HepG2 (cell line): ENCODE measurements around the gene NAA25. TPM values are rescaled to one million over a fixed set of nuclear protein-coding genes. Genes with fewer than 3 reads are reported as not detected.

ENCODE experiments used
- ATAC-seq: fragments of 200-7000 bp; cut with Tn5 transposase; 3 replicates; pipeline ENCODE4 v1.9.1; 2020; ENCODE audit warnings: mild to moderate bottlenecking, moderate library complexity
- BruUV-seq: library from RNA; stranded (reverse); fragments of 400-500 nt; replicated peaks from 2 replicates; lab custom pipeline; 2021; lab: Mats Ljungman, UMichigan
- CTCF ChIA-PET: fragments of 300-600 bp; formaldehyde crosslinking; extraction: SDS; loops from one replicate; lab custom pipeline; 2021; ENCODE audit warnings: low total read pairs, inconsistent platforms, low intra/inter-chr PET ratio; lab: Yijun Ruan, JAX
- POLR2A ChIA-PET: fragments of 350-600 bp; sonication (Branson Sonifier 250); formaldehyde crosslinking; loops from one replicate; lab custom pipeline; 2020; ENCODE audit warnings: antibody characterized with exemption, inconsistent platforms; lab: Yijun Ruan, JAX
- DNase-seq: peaks from one replicate; pipeline ENCODE4 v3.0.0-alpha.2; 2015; ENCODE audit warnings: low spot score
- FAIRE-seq: peaks from 3 replicates; lab custom pipeline; 2011; peaks lifted over from hg19 to GRCh38; lab: Jason Lieb, UNC
- H2AFZ ChIP-seq: one replicate; pipeline ENCODE4 v1.6.1; 2011; ENCODE audit warnings: low read length, inconsistent platforms
- H3K27ac ChIP-seq: fragments of 300-600 bp; 3 replicates; pipeline ENCODE4 v1.8.0; 2011; ENCODE audit warnings: mixed run types, mild to moderate bottlenecking, mixed read lengths, low read length, inconsistent platforms; ENCODE audit not compliant: insufficient read depth; ENCODE audit errors: extremely low read length
- H3K27me3 ChIP-seq, 2 experiments: fragments of 200-600 bp in 1 of 2; 2 replicates in 1 of 2; 3 replicates in 1 of 2; pipeline versions ENCODE4 v1.6.0 to v1.8.0; 2011; ENCODE audit warnings: low read length in 2 of 2, mild to moderate bottlenecking in 2 of 2, moderate library complexity in 2 of 2, inconsistent platforms in 1 of 2; ENCODE audit not compliant: insufficient read depth in 2 of 2, control insufficient read depth in 1 of 2
- H3K36me3 ChIP-seq, 2 experiments: fragments of 200-600 bp in 1 of 2; replicated peaks in 1 of 2; 2 replicates in 1 of 2; 3 replicates in 1 of 2; pipeline versions ENCODE4 v1.5.1 to v1.8.0; 2011; ENCODE audit warnings: low read length in 2 of 2, inconsistent platforms in 1 of 2; ENCODE audit not compliant: insufficient read depth in 2 of 2, control insufficient read depth in 1 of 2
- H3K4me1 ChIP-seq: 2 replicates; pipeline ENCODE4 v1.5.1; 2012; ENCODE audit warnings: low read length, inconsistent platforms; ENCODE audit not compliant: insufficient read depth
- H3K4me2 ChIP-seq: 2 replicates; pipeline ENCODE4 v1.6.0; 2011; ENCODE audit warnings: low read depth, low read length, inconsistent platforms
- H3K4me3 ChIP-seq, 3 experiments: fragments of 200-600 bp in 1 of 3; sonication (generic), shearing (Covaris generic) in 1 of 3; replicated peaks in 1 of 3; 2 replicates each; pipeline ENCODE4 v1.5.1; 2011 to 2016; ENCODE audit warnings: low read length in 3 of 3, inconsistent platforms in 2 of 3, low read depth in 2 of 3, mild to moderate bottlenecking in 2 of 3, control low read depth in 1 of 3, mixed read lengths in 1 of 3; ENCODE audit not compliant: insufficient read depth in 1 of 3
- H3K79me2 ChIP-seq: one replicate; pipeline ENCODE4 v1.6.1; 2011; ENCODE audit warnings: low read length, inconsistent platforms; ENCODE audit not compliant: insufficient read depth
- H3K9ac ChIP-seq: 2 replicates; pipeline ENCODE4 v1.6.0; 2011; ENCODE audit warnings: mild to moderate bottlenecking, low read depth, low read length, inconsistent platforms; ENCODE audit not compliant: insufficient read depth
- H3K9me3 ChIP-seq: 2 replicates; pipeline ENCODE4 v1.5.1; 2012; ENCODE audit warnings: mild to moderate bottlenecking, low read length
- H4K20me1 ChIP-seq: 2 replicates; pipeline ENCODE4 v1.6.0; 2011; ENCODE audit warnings: inconsistent platforms, mild to moderate bottlenecking, low read length, moderate library complexity; ENCODE audit not compliant: insufficient read depth
- WGBS: methylation state at CpG from one replicate; pipeline ENCODE4 v1.1.6; 2017; ENCODE audit warnings: low lambda C conversion rate; 5-methylcytosine and 5-hydroxymethylcytosine counted together
- in situ Hi-C: cut with HindIII; loops from 2 replicates; pipeline ENCODE4 v1.10.0; 2017; ENCODE audit warnings: low pct_unique_long_range_greater_than_20kb; ENCODE audit not compliant: extremely low pct_ligation_motif_present
- intact Hi-C: fragments of 100-400 bp; cut with micrococcal nuclease; formaldehyde crosslinking; loops from one replicate; pipeline ENCODE4 v1.10.0; 2022; ENCODE audit not compliant: unreplicated experiment
- polyA plus RNA-seq, 8 experiments: library from polyadenylated mRNA; depleted of rRNA in 3 of 8; stranded (reverse) in 7 of 8; unstranded in 1 of 8; fragments of >200 nt; fragmentation: Illumina TruSeq in 4 of 8; extraction: Trizol in 4 of 8; gene quantifications; 2 replicates each; pipeline versions ENCODE4 v1.2.1 to v1.2.3, GENCODE V29; 2011 to 2016; ENCODE audit warnings: low read depth in 4 of 8, missing spikeins in 1 of 8, mixed read lengths in 1 of 8; ENCODE audit not compliant: insufficient read depth in 1 of 8
- total RNA-seq, 5 experiments: library from RNA; depleted of rRNA; stranded (reverse); fragments of >200 nt; fragmentation: Illumina TruSeq; extraction: Trizol; gene quantifications; 2 replicates each; pipeline ENCODE4 v1.2.3, GENCODE V29; 2016; ENCODE audit warnings: low read depth in 1 of 5
- TF ChIP-seq, protein P1 (sequence below): sonication (generic); formaldehyde crosslinking; IDR thresholded peaks from 2 replicates; pipeline ENCODE4 v1.5.1; 2020; ENCODE audit warnings: missing genetic modification reagents, mild to moderate bottlenecking, borderline replicate concordance
- TF ChIP-seq, protein P2 (sequence below): sonication (generic); formaldehyde crosslinking; IDR thresholded peaks from 2 replicates; pipeline ENCODE4 v1.5.0; 2020; ENCODE audit warnings: mild to moderate bottlenecking, missing genetic modification reagents

NAA25 gene
- total and polyA plus RNA-seq, 2 of the 13 experiments (the other 11 are each of a cell fraction or from before 2014, with no cell fraction given), result 11.4 to 32.0 TPM

DNA sequence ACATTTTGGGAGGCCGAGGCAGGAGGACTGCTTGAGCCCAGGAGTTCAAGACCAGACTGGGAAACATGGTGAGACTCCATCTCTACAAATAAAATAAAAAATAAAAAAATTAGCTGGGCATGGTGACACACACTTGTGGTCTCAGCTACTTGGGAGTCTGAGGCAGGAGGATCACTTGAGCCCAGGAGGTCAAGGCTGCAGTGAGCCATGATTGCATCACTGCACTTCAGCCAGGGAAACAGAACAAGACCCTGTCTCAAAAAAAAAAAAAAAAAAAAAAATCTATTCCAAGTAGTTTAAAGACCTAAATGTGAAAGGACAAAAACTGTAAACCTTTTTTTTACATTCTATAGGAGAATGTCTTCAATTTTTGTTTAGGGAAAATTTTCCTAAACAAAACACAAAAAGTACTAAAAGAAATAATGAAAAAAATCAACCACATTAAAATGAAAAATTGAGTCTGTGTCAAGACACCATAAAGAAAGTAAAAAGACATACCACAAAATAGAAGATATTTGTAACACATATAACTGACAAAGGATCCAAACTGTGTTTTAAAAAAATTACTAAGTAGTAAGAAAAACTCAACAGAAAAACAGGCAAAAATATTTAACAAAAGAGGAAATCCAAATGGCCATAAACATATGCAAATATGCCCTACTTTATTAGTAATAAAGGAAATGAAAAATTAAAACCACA lies 112.7 kb downstream of the NAA25 start:
- ChIA-PET POLR2A (no interaction called here), CTCF (no interaction called here)
- no TSS peak for BruUV-seq
- Histone ChIP-seq H3K4me1 (no peaks in the 10 kb centered on the region), H3K4me2 (no peak overlapping the region), H3K27me3 (no peaks in the 10 kb centered on the region), H3K79me2 (no peaks in the 10 kb centered on the region), H3K9ac (no peak overlapping the region), H2AFZ (no peak overlapping the region), H3K9me3 (no peaks in the 10 kb centered on the region), H4K20me1 (no peaks in the 10 kb centered on the region), H3K4me3 (no peak overlapping the region), H3K27ac (no peak overlapping the region), H3K36me3 (no peaks in the 10 kb centered on the region)
- ATAC-seq (no peak), FAIRE-seq (no peak), DNase-seq (no peak)
- in situ Hi-C loops (no loop called here), intact Hi-C loops (no loop called here)
- 91% methylated on average over 1 of the region's 1 CpG for WGBS
- TF ChIP-seq, protein P1, sequence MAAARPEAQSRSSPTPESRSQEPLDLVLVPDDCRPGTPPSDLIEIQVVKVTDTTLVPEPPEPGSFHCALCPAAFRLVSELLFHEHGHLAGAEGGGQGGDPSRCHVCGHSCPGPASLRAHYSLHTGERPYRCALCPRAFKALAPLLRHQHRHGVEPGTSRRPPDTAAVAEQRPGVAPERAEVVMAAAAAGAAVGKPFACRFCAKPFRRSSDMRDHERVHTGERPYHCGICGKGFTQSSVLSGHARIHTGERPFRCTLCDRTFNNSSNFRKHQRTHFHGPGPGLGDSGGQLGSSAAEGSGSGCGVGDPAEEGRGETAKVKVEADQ (CRISPR knock-in tag), result no peak
- TF ChIP-seq, protein P2, sequence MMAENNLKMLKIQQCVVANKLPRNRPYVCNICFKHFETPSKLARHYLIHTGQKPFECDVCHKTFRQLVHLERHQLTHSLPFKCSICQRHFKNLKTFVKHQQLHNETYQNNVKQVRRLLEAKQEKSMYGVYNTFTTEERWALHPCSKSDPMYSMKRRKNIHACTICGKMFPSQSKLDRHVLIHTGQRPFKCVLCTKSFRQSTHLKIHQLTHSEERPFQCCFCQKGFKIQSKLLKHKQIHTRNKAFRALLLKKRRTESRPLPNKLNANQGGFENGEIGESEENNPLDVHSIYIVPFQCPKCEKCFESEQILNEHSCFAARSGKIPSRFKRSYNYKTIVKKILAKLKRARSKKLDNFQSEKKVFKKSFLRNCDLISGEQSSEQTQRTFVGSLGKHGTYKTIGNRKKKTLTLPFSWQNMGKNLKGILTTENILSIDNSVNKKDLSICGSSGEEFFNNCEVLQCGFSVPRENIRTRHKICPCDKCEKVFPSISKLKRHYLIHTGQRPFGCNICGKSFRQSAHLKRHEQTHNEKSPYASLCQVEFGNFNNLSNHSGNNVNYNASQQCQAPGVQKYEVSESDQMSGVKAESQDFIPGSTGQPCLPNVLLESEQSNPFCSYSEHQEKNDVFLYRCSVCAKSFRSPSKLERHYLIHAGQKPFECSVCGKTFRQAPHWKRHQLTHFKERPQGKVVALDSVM (CRISPR knock-in tag), result peak; percentile 74
